ENCODE results near the gene EFNB1. TPM values are rescaled to one million over a fixed set of nuclear protein-coding genes. Genes with fewer than 3 reads are reported as not detected.

Gene EFNB1
- total RNA-seq, 1 experiment from 2014 or later = 16.4 TPM

GRCh38 chrX:68842781-68843581, 14.2 kb downstream of the EFNB1 start:
- CTCF ChIA-PET = interaction anchor here (4.2 kb wide), 1 partner anchor 14 kb away, joined by 19 read pairs; the partner anchor contains the start of gene EFNB1
- DNase-seq (ENCODE audit: low spot score) (no peak), ATAC-seq (no peak)
- H3K4me1 Mint-ChIP-seq = peaks cover 37% of the 10 kb centered on the region
- POLR2A ChIA-PET = no interaction called here
- no peak overlapping the region for H3K4me3 Mint-ChIP-seq
- H3K36me3 Mint-ChIP-seq = no peaks in the 10 kb centered on the region
- no peak overlapping the region for H3K27ac Mint-ChIP-seq
- TF ChIP-seq OVOL2 (CRISPR knock-in tag; IDR thresholded peaks at IDR 0.05; ENCODE audit: borderline replicate concordance) = no peak
- TF ChIP-seq E2F4 (CRISPR knock-in tag; IDR thresholded peaks at IDR 0.05; ENCODE audit: borderline replicate concordance, low read depth) = no peak
- peaks cover 10% of the 10 kb centered on the region for H3K27me3 Mint-ChIP-seq (ENCODE audit: low read depth)
- no peaks in the 10 kb centered on the region for H3K9me3 Mint-ChIP-seq

DNA sequence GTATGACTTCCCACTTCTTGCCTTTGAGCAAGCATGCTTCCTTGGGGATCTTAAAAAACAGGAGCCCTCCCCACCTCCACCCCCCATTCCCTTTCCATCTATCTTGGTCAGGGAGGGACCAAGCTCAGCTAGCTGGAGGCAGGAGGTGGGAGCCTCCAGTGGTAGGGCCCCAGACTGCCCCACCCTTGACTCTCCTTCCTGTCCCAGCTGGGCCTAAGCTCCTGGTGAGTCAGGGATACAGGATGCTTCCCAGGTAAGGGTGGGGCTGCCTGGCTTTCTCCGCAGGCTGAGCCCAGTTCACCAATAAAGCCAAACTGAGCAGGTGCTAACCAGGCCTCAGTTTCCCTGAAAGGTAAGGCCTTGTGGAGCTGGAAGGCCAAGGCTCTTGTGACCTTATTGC, 15.2 kb downstream of the EFNB1 start:
- ChIA-PET POLR2A (no interaction called here), CTCF (interaction anchor here (1.0 to 4.2 kb wide), 2 partner anchors 13 to 15 kb away, joined by 3 to 19 read pairs; partner anchors contain the start of gene EFNB1)
- no peak for ATAC-seq
- DNase-seq (ENCODE audit: low spot score) = no peak
- H3K27me3 Mint-ChIP-seq (ENCODE audit: low read depth) = peaks cover 20% of the 10 kb centered on the region
- H3K27ac Mint-ChIP-seq = no peak overlapping the region
- no peaks in the 10 kb centered on the region for H3K9me3 Mint-ChIP-seq
- peaks cover 40% of the 10 kb centered on the region for H3K4me1 Mint-ChIP-seq
- H3K36me3 Mint-ChIP-seq = no peaks in the 10 kb centered on the region
- H3K4me3 Mint-ChIP-seq = no peak overlapping the region
- no peak for TF ChIP-seq CREB1 (CRISPR knock-in tag; IDR thresholded peaks at IDR 0.05)
- TF ChIP-seq, protein P1, sequence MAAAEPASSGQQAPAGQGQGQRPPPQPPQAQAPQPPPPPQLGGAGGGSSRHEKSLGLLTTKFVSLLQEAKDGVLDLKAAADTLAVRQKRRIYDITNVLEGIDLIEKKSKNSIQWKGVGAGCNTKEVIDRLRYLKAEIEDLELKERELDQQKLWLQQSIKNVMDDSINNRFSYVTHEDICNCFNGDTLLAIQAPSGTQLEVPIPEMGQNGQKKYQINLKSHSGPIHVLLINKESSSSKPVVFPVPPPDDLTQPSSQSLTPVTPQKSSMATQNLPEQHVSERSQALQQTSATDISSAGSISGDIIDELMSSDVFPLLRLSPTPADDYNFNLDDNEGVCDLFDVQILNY (CRISPR knock-in tag; IDR thresholded peaks at IDR 0.05) = no peak
- TF ChIP-seq RORB (CRISPR knock-in tag; IDR thresholded peaks at IDR 0.05) = no peak
- no peak for TF ChIP-seq CBFB (CRISPR knock-in tag; IDR thresholded peaks at IDR 0.05; ENCODE audit: low read depth)
- TF ChIP-seq, protein P2, sequence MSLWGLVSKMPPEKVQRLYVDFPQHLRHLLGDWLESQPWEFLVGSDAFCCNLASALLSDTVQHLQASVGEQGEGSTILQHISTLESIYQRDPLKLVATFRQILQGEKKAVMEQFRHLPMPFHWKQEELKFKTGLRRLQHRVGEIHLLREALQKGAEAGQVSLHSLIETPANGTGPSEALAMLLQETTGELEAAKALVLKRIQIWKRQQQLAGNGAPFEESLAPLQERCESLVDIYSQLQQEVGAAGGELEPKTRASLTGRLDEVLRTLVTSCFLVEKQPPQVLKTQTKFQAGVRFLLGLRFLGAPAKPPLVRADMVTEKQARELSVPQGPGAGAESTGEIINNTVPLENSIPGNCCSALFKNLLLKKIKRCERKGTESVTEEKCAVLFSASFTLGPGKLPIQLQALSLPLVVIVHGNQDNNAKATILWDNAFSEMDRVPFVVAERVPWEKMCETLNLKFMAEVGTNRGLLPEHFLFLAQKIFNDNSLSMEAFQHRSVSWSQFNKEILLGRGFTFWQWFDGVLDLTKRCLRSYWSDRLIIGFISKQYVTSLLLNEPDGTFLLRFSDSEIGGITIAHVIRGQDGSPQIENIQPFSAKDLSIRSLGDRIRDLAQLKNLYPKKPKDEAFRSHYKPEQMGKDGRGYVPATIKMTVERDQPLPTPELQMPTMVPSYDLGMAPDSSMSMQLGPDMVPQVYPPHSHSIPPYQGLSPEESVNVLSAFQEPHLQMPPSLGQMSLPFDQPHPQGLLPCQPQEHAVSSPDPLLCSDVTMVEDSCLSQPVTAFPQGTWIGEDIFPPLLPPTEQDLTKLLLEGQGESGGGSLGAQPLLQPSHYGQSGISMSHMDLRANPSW (CRISPR knock-in tag; conservative IDR thresholded peaks at IDR 0.05; ENCODE audit: low read depth) = no peak
- no peak for TF ChIP-seq ELF4 (CRISPR knock-in tag; IDR thresholded peaks at IDR 0.05; ENCODE audit: low read depth)
- TF ChIP-seq ZBTB21 (CRISPR knock-in tag; IDR thresholded peaks at IDR 0.05; ENCODE audit: borderline replicate concordance) = no peak
- no peak for TF ChIP-seq MYBL2 (CRISPR knock-in tag; IDR thresholded peaks at IDR 0.05)
- TF ChIP-seq OVOL2 (CRISPR knock-in tag; IDR thresholded peaks at IDR 0.05; ENCODE audit: borderline replicate concordance) = no peak
- no peak for TF ChIP-seq IRF1 (CRISPR knock-in tag; IDR thresholded peaks at IDR 0.05)
- TF ChIP-seq AFF4 (CRISPR knock-in tag; IDR thresholded peaks at IDR 0.05; ENCODE audit: borderline replicate concordance) = no peak
- no peak for TF ChIP-seq E2F4 (CRISPR knock-in tag; IDR thresholded peaks at IDR 0.05; ENCODE audit: borderline replicate concordance, low read depth)
- TF ChIP-seq SOX15 (CRISPR knock-in tag; IDR thresholded peaks at IDR 0.05) = no peak
- TF ChIP-seq ZNF425 (CRISPR knock-in tag; conservative IDR thresholded peaks at IDR 0.05) = no peak
- TF ChIP-seq CREM (CRISPR knock-in tag; IDR thresholded peaks at IDR 0.05) = no peak
- TF ChIP-seq ZNF219 (CRISPR knock-in tag; IDR thresholded peaks at IDR 0.05; ENCODE audit: borderline replicate concordance) = no peak

All from WTC11 (cell line).